HG03039 (cell line): ENCODE measurements around the gene CD52.
"Not testable (repeated sequence)": the region's sequence is repeated elsewhere in the genome, so short reads cannot be mapped to it uniquely, and the experiment has no call there.

Source experiments
- ATAC-seq: cut with Tn5 transposase; IDR thresholded peaks from one replicate; pipeline ENCODE4 v1.9.1; 2021; ENCODE audit warnings: mild to moderate bottlenecking, moderate library complexity; ENCODE audit not compliant: unreplicated experiment

Gene CD52

DNA sequence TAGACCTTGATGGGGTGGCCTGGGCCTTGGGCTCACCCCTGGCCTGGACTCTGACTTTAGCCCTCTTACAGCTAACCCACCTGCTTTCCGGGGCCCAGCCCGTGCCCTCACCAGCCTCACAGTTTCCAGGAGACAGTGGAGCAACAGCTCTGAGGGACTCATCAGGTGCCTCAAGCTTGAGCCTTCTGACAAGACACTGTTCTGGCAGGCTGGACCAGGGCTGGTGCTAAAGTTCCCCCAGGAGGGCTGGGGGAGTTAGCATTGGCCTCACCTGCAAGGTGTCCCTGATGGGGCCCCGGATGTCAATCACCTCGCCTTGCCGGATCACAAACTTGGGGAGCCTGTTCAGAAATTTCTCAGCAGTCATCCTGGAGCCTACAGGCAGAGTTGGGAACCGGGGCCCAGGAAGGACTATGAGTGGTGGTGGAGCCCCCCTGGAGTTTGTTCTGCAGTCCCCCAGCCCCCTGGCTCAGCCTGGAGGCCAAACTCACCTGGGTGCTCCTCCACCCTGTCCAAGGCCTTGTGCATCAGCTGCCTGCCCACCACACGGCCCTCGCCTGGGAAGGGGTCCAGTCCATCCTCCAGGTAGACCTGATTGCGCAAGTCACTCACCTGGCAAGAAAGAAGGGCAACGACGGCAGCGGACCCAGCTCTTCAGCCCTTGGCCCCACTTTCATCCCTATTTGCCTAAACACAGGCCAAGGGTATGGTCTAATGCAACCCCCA is 33.7 kb upstream of the CD52 start:
- no peak for ATAC-seq

GRCh38 chr1:26284597-26285347 is 33.0 kb upstream of the CD52 start:
- ATAC-seq, result no peak

DNA sequence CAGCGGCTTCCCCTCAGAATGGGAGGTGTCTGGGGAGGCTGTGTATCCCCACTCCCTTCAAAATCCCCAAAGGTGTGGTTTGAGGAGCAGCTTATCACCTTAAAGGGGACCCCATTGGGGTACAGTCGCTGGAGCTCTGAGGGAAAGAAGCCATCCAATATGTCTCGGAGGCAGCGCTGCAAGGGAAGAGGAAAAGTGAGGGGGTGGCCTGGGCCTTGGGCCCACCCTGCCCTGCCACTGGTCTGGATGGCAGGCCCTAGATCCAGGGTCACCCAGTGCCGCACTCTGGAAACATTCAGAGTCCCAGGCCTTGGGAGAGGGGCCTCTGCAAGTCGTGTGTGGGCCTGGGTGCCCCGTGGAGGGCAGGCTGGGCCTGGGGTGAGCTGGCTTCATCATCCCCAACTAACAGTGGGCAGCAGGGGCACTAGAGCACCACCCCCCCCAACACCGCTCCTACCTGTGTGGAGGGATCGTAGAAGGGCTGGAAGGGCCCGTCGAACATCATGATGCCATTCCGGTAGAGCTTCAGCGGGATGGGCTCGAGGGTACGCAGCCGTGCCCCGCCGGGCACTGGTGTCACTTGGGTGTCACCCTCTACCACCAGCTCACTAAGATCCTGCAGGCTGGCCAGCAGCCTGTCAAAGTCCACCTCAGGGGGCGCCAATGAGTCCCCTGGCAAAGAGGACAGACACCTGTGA is 32.2 kb upstream of the CD52 start:
- no peak for ATAC-seq

- ATAC-seq, result no peak
These were observed 31.7 kb upstream of the CD52 start for GRCh38 chr1:26286064-26286416.

- ATAC-seq, result no peak
These were observed 30.6 kb upstream of the CD52 start for GRCh38 chr1:26287033-26287711.

GRCh38 chr1:26287811-26288210 is 29.9 kb upstream of the CD52 start:
- no peak for ATAC-seq

DNA sequence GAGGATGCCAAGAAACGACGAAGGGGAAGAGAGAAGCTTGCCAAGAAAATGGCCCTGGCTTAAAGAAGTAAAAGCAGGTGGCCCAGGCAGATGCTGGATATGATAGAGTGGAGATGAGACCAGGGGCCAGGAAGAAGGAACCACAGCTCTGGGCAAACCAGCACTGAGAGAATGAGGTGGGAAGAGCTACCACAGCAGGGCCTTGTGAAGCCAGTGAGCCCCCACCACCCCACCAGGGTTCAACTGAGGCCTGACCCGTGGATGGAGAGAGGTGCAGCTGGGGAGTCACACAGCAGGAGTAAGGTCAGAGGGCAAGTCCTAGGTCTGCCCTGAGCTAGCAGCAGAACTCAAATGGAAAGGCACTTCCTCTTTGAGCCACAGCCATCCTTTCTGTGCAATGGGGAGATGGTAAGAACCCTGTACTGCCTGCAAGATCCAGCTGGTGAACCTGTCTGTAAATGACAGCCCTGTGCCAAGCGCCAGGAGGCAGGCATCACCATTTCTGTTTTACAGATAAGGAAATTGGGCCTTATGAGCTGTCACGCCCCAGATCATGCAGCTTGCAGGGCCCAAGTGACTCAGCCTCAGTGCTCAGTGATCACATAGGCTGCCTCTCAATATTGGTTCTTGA is 29.3 kb upstream of the CD52 start:
- no peak for ATAC-seq

DNA sequence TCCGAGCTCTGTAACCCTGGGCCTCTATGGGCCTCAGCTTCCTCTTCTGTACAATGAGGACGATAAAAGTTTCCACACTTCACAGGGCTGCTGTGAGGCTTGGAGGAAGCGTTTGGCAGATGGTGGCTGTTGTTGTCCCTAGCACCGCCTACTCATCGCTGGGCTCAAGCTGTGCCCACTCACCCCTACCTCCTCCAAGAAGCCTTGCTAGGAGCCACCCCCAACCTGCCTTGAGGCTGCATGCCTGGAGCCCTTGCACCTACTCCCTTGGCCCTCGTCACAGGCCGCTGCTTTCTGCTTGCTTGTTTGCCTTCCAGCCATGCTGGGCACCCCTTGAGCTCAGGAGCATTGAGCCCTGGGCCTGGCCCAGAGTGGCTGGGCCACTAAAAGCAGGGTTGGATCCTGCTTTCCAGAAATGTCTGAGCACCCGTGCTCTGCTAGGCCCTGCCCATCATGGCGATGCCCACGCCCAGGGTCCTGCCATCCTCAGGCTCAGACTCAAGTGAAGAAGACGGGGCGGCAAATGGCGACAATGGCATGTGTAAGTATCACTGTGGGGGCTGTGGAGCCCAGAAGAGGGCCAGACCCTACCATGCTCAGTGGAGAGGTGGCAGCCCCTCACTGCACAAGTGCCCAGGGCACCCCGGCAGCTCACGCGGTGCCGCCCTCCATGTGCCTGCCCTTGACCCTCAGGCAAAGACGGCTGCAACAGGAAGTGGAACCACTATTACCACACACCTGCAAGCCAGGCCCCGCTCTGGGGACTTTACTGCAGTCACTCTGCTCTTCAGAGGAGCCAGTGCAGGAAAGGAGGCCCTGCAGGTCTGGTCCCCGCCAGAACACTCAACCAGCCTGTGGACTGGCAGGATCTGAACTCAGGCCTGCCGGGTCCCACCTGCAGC is 28.3 kb upstream of the CD52 start:
- no peak for ATAC-seq

DNA sequence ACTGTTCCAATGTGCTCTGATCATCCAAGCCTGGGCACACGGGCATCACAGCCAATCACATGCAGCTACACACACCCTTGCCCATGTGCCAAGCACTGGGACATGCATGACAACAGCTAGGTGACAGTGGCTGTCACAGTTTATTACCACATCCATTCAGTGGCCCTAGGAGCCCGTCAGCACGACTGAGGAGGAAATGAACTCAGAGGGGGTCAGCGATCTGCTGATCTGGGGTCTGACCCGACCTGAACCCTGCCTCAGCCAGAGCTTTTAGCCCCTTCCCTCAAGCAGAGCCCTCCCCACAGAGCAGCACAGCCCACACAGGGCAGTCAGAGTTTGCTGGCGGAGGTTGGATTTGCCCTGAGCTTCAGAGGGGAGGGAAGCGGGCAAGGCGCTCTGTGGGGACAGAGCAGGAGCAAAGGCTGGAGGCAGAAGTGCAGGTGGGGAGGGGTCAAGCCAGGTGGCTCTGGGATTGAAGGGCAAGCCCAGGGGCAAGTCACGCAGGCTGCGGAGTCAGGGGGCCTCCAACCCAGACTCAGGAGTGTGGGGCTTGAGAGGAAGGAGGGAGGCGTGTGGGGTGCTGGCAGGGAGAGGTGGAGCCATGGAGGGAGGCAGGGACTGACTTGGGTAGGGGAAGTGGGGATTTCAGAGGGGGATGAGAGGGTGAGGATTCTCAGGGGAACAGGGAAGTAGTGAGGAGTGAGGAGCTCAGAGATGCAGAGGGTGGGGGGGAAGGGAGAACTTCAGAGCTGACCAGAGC is 27.5 kb upstream of the CD52 start:
- no peak for ATAC-seq

GRCh38 chr1:26290882-26291261 is 26.9 kb upstream of the CD52 start:
- ATAC-seq, result no peak

DNA sequence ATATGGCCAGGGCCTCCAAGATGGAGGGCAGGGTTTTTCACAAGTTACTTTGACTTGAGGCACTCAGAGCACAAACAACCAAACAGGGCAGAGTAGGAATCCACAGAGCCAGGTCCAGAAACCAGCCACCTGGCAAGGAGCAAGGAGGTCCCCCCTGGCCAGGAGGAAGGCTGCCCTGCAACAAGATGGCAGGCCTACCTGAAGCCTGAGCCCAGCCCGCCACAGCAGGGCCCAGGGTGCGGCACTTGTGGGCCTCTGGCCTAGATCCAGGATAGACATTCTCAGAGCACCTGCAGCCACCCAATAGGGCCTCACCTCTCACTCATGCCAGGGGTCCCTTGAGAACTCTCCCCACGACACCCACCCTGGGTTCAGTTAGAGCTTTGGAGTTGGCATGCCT is 26.3 kb upstream of the CD52 start:
- no peak for ATAC-seq

DNA sequence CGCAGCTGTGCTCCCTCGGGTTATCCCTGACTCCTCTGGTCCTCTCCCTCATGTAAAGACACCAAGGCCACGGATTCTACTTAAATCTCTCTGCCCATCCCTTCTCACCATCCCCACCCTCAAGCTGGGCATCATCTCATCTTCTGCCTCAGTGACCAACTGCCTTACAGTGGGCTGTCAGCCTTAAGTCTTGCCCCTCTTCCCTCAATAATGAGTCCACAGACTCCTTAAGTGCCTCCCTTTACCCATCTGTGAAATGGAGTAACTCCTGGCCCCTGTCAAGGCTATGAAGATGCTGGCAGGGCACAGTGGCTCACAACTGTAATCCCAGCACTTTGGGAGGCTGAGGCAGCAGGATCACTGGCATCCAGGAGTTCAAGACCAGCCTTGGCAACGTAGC is 25.8 kb upstream of the CD52 start:
- ATAC-seq, result no peak

GRCh38 chr1:26292735-26293134 is 25.0 kb upstream of the CD52 start:
- ATAC-seq, result not testable (repeated sequence)

- ATAC-seq, result no peak
These were observed 23.8 kb upstream of the CD52 start for GRCh38 chr1:26293911-26294463.

GRCh38 chr1:26295194-26296138 is 22.3 kb upstream of the CD52 start:
- no peak for ATAC-seq

DNA sequence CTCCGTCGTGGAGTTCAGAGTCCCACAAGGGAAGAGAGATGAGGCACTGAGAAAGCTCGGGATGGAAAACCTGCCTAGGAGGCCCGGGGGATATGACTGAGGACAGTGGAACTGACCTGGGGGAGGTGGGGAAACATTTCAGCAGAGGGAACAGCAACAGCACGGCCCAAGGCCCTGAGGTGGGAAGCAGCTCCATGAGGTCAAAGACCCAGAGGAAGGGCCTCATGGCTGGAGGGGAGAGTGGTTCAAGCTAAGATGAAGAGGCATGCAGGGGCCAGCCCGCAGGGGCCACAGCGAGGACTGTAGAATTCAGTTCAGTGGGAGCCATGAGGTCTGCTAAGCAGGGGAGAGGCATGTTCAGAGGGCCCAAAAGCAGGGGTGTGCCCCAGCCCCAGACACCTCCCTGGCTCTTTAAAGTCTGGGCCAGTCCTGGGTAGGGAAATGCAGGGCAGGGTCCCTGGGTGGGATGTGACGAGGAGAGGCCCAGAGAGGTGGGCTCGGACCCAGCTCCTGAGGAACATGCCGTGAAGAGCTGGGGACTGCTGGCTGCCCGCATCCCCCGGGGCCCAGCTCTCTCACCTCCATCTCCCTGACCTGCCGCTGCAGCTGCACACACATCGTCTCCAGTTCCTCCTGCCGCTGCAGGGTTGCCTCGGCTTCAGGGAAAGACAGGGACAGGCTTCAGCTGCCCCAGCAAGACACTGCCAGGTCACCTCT is 21.3 kb upstream of the CD52 start:
- ATAC-seq, result no peak

DNA sequence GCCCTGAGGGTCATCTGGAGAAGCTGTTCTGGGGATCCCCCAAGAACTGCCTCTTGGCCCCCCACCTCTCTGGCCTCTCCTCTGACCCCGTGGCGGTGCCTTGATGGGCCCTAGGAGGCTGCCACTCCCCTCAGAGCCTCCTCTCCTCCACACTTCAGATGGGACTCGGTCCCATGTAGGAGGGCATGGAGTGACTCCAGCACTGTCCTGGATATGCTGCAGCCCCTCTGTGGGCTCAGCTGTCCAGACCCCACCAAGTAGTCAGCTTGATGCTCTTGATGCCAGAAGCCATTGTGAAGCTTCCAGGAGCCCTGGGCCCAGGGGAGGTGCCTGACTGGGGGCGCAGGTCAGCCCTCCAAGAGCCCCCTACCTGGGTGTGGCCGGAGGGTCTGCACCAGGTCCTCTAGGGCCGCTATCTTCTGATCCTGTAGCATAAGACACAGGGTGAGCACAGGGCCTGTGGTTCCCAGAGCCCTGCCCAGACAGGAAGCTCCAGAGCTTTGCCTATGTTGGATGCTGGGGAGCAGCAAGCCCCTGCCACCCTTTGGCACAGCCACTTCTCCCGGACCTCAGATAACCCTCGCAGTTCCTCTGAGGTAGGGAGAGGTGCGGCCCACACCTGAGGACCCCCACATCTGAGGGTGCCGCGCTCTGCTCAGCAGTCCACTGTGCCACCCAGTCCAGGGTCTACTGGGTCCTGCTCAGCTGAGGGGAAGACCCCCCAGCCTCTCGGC is 20.5 kb upstream of the CD52 start:
- ATAC-seq, result no peak
